NCI-H1092 (cell line): Measurements from ENCODE around the gene MGMT.

Source experiments
- DNase-seq: peaks from one replicate; lab custom pipeline; 2025; lab: John Stamatoyannopoulos, UW

MGMT gene

GRCh38 chr10:129710510-129710847, 243.4 kb downstream of the MGMT start:
- DNase-seq: no peak

GRCh38 chr10:129711291-129711690, 244.2 kb downstream of the MGMT start:
- DNase-seq: no peak

- no peak for DNase-seq
Measured at GRCh38 chr10:129712000-129712399, 245.0 kb downstream of the MGMT start.

- DNase-seq: no peak
Measured at GRCh38 chr10:129713659-129714265, 246.7 kb downstream of the MGMT start.

- DNase-seq: no peak
Measured at GRCh38 chr10:129715805-129716204, 248.8 kb downstream of the MGMT start.

GRCh38 chr10:129716211-129716681, 249.2 kb downstream of the MGMT start:
- DNase-seq: no peak

GRCh38 chr10:129716881-129717280, 249.8 kb downstream of the MGMT start:
- DNase-seq: no peak

GRCh38 chr10:129717816-129718547, 250.9 kb downstream of the MGMT start:
- no peak for DNase-seq

- no peak for DNase-seq
Measured at GRCh38 chr10:129718548-129719414, 251.7 kb downstream of the MGMT start.

GRCh38 chr10:129719415-129719739, 252.3 kb downstream of the MGMT start:
- DNase-seq: no peak

- DNase-seq: no peak
Measured at GRCh38 chr10:129719889-129720590, 253.0 kb downstream of the MGMT start.

- DNase-seq: no peak
Measured at GRCh38 chr10:129725011-129725410, 258.0 kb downstream of the MGMT start.

GRCh38 chr10:129725482-129725881, 258.4 kb downstream of the MGMT start:
- DNase-seq: no peak

- DNase-seq: no peak
Measured at GRCh38 chr10:129725890-129726631, 259.0 kb downstream of the MGMT start.

- no peak for DNase-seq
Measured at GRCh38 chr10:129727071-129727470, 260.0 kb downstream of the MGMT start.

GRCh38 chr10:129727495-129727894, 260.5 kb downstream of the MGMT start:
- no peak for DNase-seq

- DNase-seq: no peak
Measured at GRCh38 chr10:129728246-129728820, 261.3 kb downstream of the MGMT start.

GRCh38 chr10:129728905-129729795, 262.1 kb downstream of the MGMT start:
- no peak for DNase-seq

GRCh38 chr10:129730272-129730992, 263.4 kb downstream of the MGMT start:
- DNase-seq: no peak

- no peak for DNase-seq
Measured at GRCh38 chr10:129730993-129731325, 263.9 kb downstream of the MGMT start.
